GM12873 (cell line): ENCODE data around the gene STRA6.

Source experiments
- TF ChIP-seq, protein P1 (sequence below): IDR thresholded peaks from 2 replicates; pipeline ENCODE4 v1.5.1; 2012; ENCODE audit warnings: low read depth, mild to moderate bottlenecking, moderate library complexity, low read length, control low read depth; ENCODE audit not compliant: insufficient read depth; ENCODE audit errors: missing control alignments

STRA6 gene

DNA sequence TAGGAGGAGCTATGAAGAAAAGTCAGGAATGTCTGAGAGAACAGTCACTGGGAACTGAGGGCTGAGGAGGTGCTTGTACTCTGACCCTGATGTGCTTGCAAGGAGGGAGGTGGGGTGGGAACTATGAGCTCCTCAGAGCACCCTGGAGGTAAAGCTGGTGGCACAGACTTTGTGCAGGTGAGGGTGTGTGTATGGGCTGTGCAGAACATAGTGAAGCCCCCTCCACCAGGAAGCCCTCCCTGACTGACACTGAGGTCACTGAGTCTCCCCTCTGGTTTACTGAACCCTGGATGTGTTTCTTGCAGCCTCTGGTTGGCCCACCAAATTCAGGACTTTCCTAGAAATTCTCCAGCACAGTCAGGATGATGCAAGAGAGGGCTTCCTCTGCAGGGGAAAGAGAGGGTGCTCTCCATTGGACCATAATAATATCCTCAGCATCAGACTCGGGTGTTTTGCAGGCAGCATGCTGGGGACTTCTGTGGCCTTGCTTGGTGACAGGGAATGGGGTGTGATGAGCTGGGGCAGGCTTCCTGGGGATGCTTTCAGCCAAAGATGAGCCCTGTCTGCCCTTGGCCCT lies 30.5 kb downstream of the STRA6 start:
- TF ChIP-seq, protein P1, sequence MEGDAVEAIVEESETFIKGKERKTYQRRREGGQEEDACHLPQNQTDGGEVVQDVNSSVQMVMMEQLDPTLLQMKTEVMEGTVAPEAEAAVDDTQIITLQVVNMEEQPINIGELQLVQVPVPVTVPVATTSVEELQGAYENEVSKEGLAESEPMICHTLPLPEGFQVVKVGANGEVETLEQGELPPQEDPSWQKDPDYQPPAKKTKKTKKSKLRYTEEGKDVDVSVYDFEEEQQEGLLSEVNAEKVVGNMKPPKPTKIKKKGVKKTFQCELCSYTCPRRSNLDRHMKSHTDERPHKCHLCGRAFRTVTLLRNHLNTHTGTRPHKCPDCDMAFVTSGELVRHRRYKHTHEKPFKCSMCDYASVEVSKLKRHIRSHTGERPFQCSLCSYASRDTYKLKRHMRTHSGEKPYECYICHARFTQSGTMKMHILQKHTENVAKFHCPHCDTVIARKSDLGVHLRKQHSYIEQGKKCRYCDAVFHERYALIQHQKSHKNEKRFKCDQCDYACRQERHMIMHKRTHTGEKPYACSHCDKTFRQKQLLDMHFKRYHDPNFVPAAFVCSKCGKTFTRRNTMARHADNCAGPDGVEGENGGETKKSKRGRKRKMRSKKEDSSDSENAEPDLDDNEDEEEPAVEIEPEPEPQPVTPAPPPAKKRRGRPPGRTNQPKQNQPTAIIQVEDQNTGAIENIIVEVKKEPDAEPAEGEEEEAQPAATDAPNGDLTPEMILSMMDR, result no peak

DNA sequence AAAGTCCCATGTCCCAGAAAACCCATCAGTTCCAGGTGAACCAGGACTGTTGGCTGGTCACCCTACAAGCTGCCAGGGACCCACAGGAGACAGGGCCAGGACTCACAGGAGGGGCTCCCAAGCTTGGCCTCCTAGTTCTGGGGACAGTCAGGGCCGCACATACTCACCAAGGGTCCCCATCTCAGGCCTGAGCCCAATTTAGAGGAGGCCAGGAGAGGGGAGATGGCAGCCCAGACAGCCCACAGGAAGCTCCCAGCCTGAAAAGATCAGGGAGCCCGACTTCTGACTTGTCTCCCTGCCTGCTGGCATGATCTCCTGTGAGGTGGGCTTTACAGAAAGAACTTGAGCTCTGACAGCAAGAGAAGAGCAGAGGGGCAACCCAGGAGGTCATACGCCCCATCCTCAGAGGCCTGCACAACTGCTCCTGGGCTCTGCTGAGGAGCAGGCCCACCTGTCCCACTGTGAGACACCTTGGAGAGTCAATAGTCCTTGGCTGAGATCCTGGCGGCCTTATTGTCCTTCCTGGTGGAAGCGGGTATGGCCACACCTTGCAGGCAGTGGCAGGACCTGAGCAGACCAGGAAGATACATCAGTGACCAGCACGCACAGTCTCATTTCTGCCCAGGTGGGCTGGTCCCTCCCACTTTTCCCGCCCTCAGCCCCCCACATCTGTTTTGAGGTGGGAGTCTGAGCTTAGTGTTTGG lies 31.6 kb downstream of the STRA6 start:
- TF ChIP-seq, protein P1, result no peak

DNA sequence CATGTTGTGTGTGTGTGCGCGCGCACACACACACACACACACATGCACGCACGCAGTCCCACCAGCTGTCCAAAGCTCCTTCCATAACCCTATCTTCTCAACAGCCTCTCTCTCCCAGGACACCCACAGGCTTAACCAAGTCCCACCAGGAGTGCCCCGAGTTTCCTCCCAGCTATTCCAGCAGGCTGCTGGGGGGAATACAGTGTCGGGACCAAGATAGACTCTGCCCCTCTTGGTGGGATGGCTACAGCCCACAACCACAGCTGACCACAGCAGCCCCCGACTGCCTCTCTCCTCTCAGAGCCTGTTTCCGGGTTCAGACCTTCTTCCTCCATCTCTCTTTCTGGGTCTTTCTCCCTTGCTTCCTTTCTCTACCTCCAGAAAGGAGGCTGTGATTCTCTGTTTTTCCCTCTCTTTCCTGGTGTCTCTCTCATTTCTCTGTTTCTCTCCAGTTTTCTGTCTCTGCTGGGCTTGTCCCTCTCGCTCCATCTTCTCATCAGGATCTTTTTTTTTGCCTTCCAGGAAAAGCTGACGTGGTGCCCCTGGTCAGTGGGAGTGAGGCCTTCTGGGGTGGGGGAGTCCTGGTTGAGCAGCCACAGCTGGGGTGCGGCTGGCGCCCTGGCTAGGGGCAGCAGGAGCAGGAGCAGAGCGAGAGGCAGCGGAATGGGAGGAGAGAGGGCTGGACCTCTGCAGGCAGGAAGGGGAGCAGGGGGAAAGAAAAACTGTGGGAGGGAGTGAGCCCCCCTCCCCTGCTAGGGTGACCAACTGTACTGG lies 32.3 kb downstream of the STRA6 start:
- TF ChIP-seq, protein P1, result no peak

DNA sequence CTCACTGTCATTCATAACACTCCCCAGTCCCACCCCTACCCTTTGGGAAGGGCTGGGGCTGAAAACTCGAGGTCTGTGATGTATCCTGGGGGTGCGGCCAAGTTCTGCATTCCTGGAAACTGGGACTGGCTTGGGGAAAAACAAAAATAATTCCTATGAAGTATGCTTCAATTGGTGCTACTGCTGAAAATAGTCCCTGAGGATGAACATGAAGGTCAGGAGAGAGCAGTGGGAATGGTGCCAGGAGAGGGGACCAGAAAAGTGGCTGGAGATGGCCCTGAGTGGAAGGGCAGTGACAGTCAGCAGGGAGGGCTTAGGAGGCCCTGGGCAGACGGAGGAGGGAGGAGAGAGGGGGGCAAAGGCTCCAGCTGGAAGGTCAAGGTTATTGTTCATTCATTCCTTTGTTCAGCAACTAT lies 33.9 kb downstream of the STRA6 start:
- TF ChIP-seq, protein P1, result no peak

DNA sequence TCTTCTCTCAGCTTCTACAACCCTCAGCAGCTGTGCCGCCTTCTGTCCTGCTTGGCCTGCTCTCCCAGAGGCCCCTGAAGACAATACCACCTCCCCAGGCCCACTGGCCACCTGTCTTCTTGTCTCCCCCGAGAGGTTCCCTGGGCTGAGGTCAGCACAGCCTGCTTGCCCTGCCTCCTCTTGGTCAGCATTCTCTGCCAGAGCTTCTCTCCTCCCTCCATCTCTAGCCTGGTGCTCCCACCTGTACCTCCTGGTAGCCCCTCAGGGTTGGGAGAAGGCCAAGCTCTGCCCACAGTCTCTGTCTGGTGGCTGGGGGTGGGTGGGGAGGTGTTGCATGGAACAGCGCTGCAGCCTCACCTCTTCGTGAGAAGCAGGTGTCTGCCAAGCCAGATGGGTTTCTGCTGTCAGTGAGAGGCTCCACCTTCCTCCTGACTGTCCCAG lies 34.7 kb downstream of the STRA6 start:
- TF ChIP-seq, protein P1, result no peak

DNA sequence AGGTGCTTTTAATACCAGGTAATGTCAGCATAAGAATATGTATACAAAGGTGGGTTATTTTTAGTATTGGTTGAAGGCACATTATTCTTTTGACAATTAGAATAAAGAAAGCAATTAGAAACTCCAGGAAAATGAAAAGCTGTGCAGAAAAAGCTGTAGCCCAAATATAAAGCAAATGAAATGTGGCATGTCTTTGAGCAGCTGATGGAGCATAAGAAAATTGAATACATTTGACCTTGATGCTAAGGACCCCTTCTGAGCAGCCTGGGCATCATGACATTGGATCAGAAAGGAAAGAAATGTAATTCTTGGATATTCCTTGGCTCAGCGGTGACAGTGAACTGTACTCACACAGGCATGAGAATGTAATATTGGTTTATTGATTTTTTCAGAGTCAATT lies 37.1 kb downstream of the STRA6 start:
- TF ChIP-seq, protein P1, result no peak

DNA sequence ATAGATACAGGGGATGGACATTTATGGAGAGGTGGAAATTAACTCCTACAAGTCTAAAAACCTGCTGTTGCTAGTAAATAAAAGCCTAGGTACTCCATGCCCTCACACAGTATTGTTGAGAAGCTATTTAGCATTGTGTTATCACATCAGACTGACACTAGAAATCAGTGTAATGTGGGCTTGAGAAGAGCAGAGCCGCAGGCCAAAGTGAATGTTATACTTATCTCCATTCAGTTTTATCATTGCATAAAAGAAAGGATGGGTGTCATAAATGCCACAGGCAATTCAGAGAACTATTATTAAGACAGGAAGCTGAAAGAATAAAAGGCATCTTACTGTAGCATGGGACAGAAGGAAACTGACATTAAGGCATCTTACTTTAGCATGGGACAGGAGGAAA lies 42.8 kb downstream of the STRA6 start:
- TF ChIP-seq, protein P1, result no peak
